HepG2 (cell line): ENCODE results near the gene ZNF860. TPM values are rescaled to one million over a fixed set of nuclear protein-coding genes. Genes with fewer than 3 reads are reported as not detected.

Experiments
- ATAC-seq: fragments of 200-7000 bp; cut with Tn5 transposase; 3 replicates; pipeline ENCODE4 v1.9.1; 2020; ENCODE audit warnings: mild to moderate bottlenecking, moderate library complexity
- BruUV-seq: library from RNA; stranded (reverse); fragments of 400-500 nt; replicated peaks from 2 replicates; lab custom pipeline; 2021; lab: Mats Ljungman, UMichigan
- CTCF ChIA-PET: fragments of 300-600 bp; formaldehyde crosslinking; extraction: SDS; loops from one replicate; lab custom pipeline; 2021; ENCODE audit warnings: low total read pairs, inconsistent platforms, low intra/inter-chr PET ratio; lab: Yijun Ruan, JAX
- POLR2A ChIA-PET: fragments of 350-600 bp; sonication (Branson Sonifier 250); formaldehyde crosslinking; loops from one replicate; lab custom pipeline; 2020; ENCODE audit warnings: antibody characterized with exemption, inconsistent platforms; lab: Yijun Ruan, JAX
- DNase-seq: peaks from one replicate; pipeline ENCODE4 v3.0.0-alpha.2; 2015; ENCODE audit warnings: low spot score
- FAIRE-seq: peaks from 3 replicates; lab custom pipeline; 2011; peaks lifted over from hg19 to GRCh38; lab: Jason Lieb, UNC
- H2AFZ ChIP-seq: one replicate; pipeline ENCODE4 v1.6.1; 2011; ENCODE audit warnings: low read length, inconsistent platforms
- H3K27ac ChIP-seq: fragments of 300-600 bp; 3 replicates; pipeline ENCODE4 v1.8.0; 2011; ENCODE audit warnings: mixed run types, mild to moderate bottlenecking, mixed read lengths, low read length, inconsistent platforms; ENCODE audit not compliant: insufficient read depth; ENCODE audit errors: extremely low read length
- H3K27me3 ChIP-seq, 2 experiments: fragments of 200-600 bp in 1 of 2; 2 replicates in 1 of 2; 3 replicates in 1 of 2; pipeline versions ENCODE4 v1.6.0 to v1.8.0; 2011; ENCODE audit warnings: low read length in 2 of 2, mild to moderate bottlenecking in 2 of 2, moderate library complexity in 2 of 2, inconsistent platforms in 1 of 2; ENCODE audit not compliant: insufficient read depth in 2 of 2, control insufficient read depth in 1 of 2
- H3K36me3 ChIP-seq, 2 experiments: fragments of 200-600 bp in 1 of 2; replicated peaks in 1 of 2; 2 replicates in 1 of 2; 3 replicates in 1 of 2; pipeline versions ENCODE4 v1.5.1 to v1.8.0; 2011; ENCODE audit warnings: low read length in 2 of 2, inconsistent platforms in 1 of 2; ENCODE audit not compliant: insufficient read depth in 2 of 2, control insufficient read depth in 1 of 2
- H3K4me1 ChIP-seq: 2 replicates; pipeline ENCODE4 v1.5.1; 2012; ENCODE audit warnings: low read length, inconsistent platforms; ENCODE audit not compliant: insufficient read depth
- H3K4me2 ChIP-seq: 2 replicates; pipeline ENCODE4 v1.6.0; 2011; ENCODE audit warnings: low read depth, low read length, inconsistent platforms
- H3K4me3 ChIP-seq, 3 experiments: fragments of 200-600 bp in 1 of 3; sonication (generic), shearing (Covaris generic) in 1 of 3; replicated peaks in 1 of 3; 2 replicates each; pipeline ENCODE4 v1.5.1; 2011 to 2016; ENCODE audit warnings: low read length in 3 of 3, inconsistent platforms in 2 of 3, low read depth in 2 of 3, mild to moderate bottlenecking in 2 of 3, control low read depth in 1 of 3, mixed read lengths in 1 of 3; ENCODE audit not compliant: insufficient read depth in 1 of 3
- H3K79me2 ChIP-seq: one replicate; pipeline ENCODE4 v1.6.1; 2011; ENCODE audit warnings: low read length, inconsistent platforms; ENCODE audit not compliant: insufficient read depth
- H3K9ac ChIP-seq: 2 replicates; pipeline ENCODE4 v1.6.0; 2011; ENCODE audit warnings: mild to moderate bottlenecking, low read depth, low read length, inconsistent platforms; ENCODE audit not compliant: insufficient read depth
- H3K9me3 ChIP-seq: 2 replicates; pipeline ENCODE4 v1.5.1; 2012; ENCODE audit warnings: mild to moderate bottlenecking, low read length
- H4K20me1 ChIP-seq: 2 replicates; pipeline ENCODE4 v1.6.0; 2011; ENCODE audit warnings: inconsistent platforms, mild to moderate bottlenecking, low read length, moderate library complexity; ENCODE audit not compliant: insufficient read depth
- EZH2 ChIP-seq: conservative IDR thresholded peaks from 2 replicates; pipeline ENCODE4 v1.6.1; 2012; ENCODE audit warnings: mild to moderate bottlenecking, low read depth, low read length, moderate library complexity
- WGBS: methylation state at CpG from one replicate; pipeline ENCODE4 v1.1.6; 2017; ENCODE audit warnings: low lambda C conversion rate; 5-methylcytosine and 5-hydroxymethylcytosine counted together
- in situ Hi-C: cut with HindIII; loops from 2 replicates; pipeline ENCODE4 v1.10.0; 2017; ENCODE audit warnings: low pct_unique_long_range_greater_than_20kb; ENCODE audit not compliant: extremely low pct_ligation_motif_present
- intact Hi-C: fragments of 100-400 bp; cut with micrococcal nuclease; formaldehyde crosslinking; loops from one replicate; pipeline ENCODE4 v1.10.0; 2022; ENCODE audit not compliant: unreplicated experiment
- polyA plus RNA-seq, 8 experiments: library from polyadenylated mRNA; depleted of rRNA in 3 of 8; stranded (reverse) in 7 of 8; unstranded in 1 of 8; fragments of >200 nt; fragmentation: Illumina TruSeq in 4 of 8; extraction: Trizol in 4 of 8; gene quantifications; 2 replicates each; pipeline versions ENCODE4 v1.2.1 to v1.2.3, GENCODE V29; 2011 to 2016; ENCODE audit warnings: low read depth in 4 of 8, missing spikeins in 1 of 8, mixed read lengths in 1 of 8; ENCODE audit not compliant: insufficient read depth in 1 of 8
- total RNA-seq, 5 experiments: library from RNA; depleted of rRNA; stranded (reverse); fragments of >200 nt; fragmentation: Illumina TruSeq; extraction: Trizol; gene quantifications; 2 replicates each; pipeline ENCODE4 v1.2.3, GENCODE V29; 2016; ENCODE audit warnings: low read depth in 1 of 5
- TF ChIP-seq, protein P1 (sequence below): sonication (generic); formaldehyde crosslinking; IDR thresholded peaks from 2 replicates; pipeline ENCODE4 v1.9.0; 2021; ENCODE audit warnings: missing genetic modification reagents, borderline replicate concordance
- TF ChIP-seq, protein P2 (sequence below): sonication (generic); formaldehyde crosslinking; IDR thresholded peaks from 2 replicates; pipeline ENCODE4 v1.5.0; 2020; ENCODE audit warnings: mild to moderate bottlenecking, missing genetic modification reagents, moderate library complexity
- TF ChIP-seq, protein P3 (sequence below): IDR thresholded peaks from 2 replicates; pipeline ENCODE4 v1.6.1; 2012; ENCODE audit warnings: inconsistent platforms

The ZNF860 gene
- total and polyA plus RNA-seq, 2 of the 13 experiments (the other 11 are each of a cell fraction or from before 2014, with no cell fraction given): 0.55 to 0.73 TPM

DNA sequence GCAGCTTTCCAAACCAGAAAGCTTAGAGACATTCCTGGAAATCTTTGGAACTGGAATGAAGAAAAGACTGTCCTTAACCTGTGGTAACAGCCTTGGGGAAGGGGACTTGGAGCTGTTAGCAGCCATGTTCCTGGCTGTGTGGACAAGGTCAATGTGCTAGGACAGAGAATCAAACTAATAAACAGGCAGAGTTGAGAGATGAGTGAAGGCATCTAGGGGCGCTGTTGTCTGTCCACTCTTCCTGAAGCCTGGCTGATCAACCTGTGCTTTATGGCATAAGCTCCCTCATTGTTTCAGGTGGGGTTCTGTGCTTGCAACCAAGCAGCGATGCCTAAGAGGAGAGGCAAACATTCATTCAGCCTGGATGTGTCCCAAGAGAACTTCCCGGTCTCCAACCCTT is 19.3 kb downstream of the ZNF860 start:
- in situ Hi-C loops (no loop called here), intact Hi-C loops (no loop called here)
- no peaks in the 10 kb centered on the region for H3K9me3 ChIP-seq
- no peak overlapping the region for H2AFZ ChIP-seq
- BruUV-seq: no TSS peak
- no peak overlapping the region for H3K4me2 ChIP-seq
- no peaks in the 10 kb centered on the region for H3K27me3 ChIP-seq
- no peaks in the 10 kb centered on the region for H3K79me2 ChIP-seq
- H3K4me3 ChIP-seq: no peak overlapping the region
- H4K20me1 ChIP-seq: no peaks in the 10 kb centered on the region
- peak; percentile 80 for FAIRE-seq
- DNase-seq: no peak
- H3K9ac ChIP-seq: no peak overlapping the region
- ATAC-seq: peak; percentile 69; the same call in 2 of the 3 replicates
- H3K36me3 ChIP-seq: no peaks in the 10 kb centered on the region
- ChIA-PET POLR2A (no interaction called here), CTCF (no interaction called here)
- peaks cover 20% of the 10 kb centered on the region for H3K4me1 ChIP-seq
- WGBS: 50% methylated on average over 3 of the region's 3 CpGs
- H3K27ac ChIP-seq: no peak overlapping the region
- TF ChIP-seq, protein P1, sequence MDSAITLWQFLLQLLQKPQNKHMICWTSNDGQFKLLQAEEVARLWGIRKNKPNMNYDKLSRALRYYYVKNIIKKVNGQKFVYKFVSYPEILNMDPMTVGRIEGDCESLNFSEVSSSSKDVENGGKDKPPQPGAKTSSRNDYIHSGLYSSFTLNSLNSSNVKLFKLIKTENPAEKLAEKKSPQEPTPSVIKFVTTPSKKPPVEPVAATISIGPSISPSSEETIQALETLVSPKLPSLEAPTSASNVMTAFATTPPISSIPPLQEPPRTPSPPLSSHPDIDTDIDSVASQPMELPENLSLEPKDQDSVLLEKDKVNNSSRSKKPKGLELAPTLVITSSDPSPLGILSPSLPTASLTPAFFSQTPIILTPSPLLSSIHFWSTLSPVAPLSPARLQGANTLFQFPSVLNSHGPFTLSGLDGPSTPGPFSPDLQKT (CRISPR knock-in tag): no peak
- TF ChIP-seq, protein P2, sequence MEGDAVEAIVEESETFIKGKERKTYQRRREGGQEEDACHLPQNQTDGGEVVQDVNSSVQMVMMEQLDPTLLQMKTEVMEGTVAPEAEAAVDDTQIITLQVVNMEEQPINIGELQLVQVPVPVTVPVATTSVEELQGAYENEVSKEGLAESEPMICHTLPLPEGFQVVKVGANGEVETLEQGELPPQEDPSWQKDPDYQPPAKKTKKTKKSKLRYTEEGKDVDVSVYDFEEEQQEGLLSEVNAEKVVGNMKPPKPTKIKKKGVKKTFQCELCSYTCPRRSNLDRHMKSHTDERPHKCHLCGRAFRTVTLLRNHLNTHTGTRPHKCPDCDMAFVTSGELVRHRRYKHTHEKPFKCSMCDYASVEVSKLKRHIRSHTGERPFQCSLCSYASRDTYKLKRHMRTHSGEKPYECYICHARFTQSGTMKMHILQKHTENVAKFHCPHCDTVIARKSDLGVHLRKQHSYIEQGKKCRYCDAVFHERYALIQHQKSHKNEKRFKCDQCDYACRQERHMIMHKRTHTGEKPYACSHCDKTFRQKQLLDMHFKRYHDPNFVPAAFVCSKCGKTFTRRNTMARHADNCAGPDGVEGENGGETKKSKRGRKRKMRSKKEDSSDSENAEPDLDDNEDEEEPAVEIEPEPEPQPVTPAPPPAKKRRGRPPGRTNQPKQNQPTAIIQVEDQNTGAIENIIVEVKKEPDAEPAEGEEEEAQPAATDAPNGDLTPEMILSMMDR: 0 out of 2 replicates have a peak, but pooled peaks have one; percentile 5
- TF ChIP-seq, all 625 proteins: peak for 1

DNA sequence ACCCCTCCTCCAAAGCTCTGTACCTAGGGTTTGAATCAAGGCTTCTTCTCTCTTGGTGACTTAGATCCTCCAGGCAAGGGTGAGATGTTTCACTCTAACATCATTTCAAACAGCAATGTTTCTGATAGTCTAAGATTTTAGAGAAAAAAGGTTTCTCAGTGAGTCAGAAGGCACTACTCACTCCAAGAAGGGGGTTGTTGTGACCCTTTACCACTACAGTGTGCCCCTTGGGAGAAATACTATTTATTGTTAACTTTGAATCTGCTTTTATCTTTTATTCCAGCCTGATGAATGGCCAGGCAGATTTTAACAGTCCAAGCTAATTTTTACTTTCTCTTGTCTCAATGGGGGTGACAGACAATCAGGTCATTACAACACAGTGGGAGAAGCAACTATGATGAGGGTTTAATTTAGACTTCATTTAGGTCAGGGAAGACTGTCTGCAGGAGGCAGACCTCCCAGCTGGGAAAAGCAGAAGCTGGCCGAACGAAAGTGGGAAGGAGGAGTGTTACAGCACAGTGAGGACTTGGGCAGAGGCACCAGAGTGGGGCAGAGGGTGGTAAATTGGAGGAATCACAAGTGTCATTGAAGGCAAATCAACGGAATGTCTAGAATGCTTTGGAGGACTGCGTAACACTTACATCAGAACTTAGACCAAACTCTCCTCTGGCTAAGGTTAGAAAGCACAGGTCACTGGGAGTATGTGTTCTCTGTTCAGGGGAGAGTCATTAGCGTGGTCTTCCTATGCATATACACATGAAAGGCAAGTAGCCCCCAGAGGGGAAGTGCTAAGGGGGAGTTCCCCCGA is 21.2 kb downstream of the ZNF860 start:
- no peak for FAIRE-seq
- ATAC-seq: no peak

More for the DNA sequence above, 21.2 kb downstream of the ZNF860 start:
- ChIA-PET CTCF (no interaction called here), POLR2A (no interaction called here)
- H3K9ac ChIP-seq: no peak overlapping the region
- H3K27ac ChIP-seq: no peak overlapping the region
- BruUV-seq: no TSS peak
- no peaks in the 10 kb centered on the region for H3K27me3 ChIP-seq
- no peaks in the 10 kb centered on the region for H3K79me2 ChIP-seq
- H3K36me3 ChIP-seq: no peaks in the 10 kb centered on the region
- 62% methylated on average over 6 of the region's 6 CpGs for WGBS
- in situ Hi-C loops: no loop called here
- intact Hi-C loops: no loop called here
- H3K9me3 ChIP-seq: no peaks in the 10 kb centered on the region
- DNase-seq: no peak
- H3K4me1 ChIP-seq: peaks cover 20% of the 10 kb centered on the region
- no peak overlapping the region for H3K4me2 ChIP-seq
- H2AFZ ChIP-seq: no peak overlapping the region
- TF ChIP-seq, protein P3, sequence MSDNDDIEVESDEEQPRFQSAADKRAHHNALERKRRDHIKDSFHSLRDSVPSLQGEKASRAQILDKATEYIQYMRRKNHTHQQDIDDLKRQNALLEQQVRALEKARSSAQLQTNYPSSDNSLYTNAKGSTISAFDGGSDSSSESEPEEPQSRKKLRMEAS: no peak
- TF ChIP-seq EZH2: no peak
- H3K4me3 ChIP-seq: no peak overlapping the region
- no peaks in the 10 kb centered on the region for H4K20me1 ChIP-seq
